ENCODE measurements around the gene ARHGEF17.

The ARHGEF17 gene

GRCh38 chr11:73334384-73335203 is 26.5 kb downstream of the ARHGEF17 start:
- no peak for DNase-seq

GRCh38 chr11:73335204-73335923 is 27.3 kb downstream of the ARHGEF17 start:
- peak; percentile 18 for DNase-seq

GRCh38 chr11:73337846-73338245 is 29.8 kb downstream of the ARHGEF17 start:
- DNase-seq, result no peak

DNA sequence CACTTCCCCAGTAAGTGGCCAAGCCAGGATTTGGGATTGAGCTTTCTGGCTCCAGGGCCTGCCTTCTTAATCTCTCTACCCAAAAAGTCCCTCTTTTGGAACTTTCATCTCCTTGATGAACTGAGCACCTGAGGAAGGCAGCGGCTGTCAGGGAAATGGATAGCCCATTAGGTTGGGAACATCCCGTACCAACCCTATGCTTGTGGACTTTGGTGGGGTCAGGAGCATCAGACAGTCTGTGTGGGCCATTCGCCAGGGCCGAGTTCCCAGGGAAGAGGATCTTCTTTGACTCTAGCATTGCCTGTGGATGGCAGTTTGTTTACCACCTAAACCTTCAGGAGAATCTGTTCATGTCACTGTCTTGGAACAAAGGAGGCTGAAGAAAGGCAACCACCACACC is 30.2 kb downstream of the ARHGEF17 start:
- no peak for DNase-seq

DNA sequence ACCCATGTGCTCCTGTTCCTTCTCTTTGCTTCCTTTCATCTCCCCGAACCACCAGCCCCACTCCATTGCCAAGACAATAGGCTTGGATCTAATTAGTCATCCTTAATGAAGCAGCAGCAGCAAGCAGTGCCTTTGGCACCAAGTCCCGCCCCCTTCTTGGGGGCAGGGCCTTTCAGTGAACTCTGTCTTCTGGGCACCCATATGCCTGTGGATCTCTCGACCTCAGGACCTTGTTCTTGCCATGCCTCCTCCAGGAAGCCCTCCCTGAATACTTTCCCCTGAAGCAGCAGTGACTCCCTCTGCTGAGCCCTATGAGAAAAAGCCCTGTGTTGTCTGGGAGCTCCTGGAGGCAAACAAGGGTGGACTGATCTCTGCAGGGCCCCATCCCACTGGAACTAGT is 32.1 kb downstream of the ARHGEF17 start:
- no peak for DNase-seq

DNA sequence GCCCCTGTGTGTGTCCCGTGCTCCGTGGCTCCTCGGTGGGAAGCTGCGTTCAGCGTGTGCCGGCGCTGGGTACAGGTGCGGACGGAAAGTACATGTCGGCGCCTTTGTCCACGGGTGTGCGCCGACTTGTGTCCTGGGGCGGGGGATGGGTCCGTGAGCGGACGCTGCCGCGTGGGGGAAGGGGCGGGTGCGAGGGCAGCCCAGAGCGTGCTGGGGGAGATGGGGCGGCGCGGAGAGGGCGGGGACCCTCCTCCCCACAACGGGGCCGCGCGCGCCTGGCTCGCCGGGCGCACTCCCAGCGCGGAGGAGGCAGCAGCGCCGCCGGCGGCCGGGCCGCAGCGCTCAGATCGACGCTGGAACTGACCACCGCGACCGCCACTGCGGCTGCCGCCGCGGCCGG is 34.6 kb downstream of the ARHGEF17 start:
- DNase-seq, result no peak

- DNase-seq, result no peak
These were observed 35.2 kb downstream of the ARHGEF17 start for GRCh38 chr11:73343076-73343873.

GRCh38 chr11:73344191-73344607 is 36.1 kb downstream of the ARHGEF17 start:
- no peak for DNase-seq

DNA sequence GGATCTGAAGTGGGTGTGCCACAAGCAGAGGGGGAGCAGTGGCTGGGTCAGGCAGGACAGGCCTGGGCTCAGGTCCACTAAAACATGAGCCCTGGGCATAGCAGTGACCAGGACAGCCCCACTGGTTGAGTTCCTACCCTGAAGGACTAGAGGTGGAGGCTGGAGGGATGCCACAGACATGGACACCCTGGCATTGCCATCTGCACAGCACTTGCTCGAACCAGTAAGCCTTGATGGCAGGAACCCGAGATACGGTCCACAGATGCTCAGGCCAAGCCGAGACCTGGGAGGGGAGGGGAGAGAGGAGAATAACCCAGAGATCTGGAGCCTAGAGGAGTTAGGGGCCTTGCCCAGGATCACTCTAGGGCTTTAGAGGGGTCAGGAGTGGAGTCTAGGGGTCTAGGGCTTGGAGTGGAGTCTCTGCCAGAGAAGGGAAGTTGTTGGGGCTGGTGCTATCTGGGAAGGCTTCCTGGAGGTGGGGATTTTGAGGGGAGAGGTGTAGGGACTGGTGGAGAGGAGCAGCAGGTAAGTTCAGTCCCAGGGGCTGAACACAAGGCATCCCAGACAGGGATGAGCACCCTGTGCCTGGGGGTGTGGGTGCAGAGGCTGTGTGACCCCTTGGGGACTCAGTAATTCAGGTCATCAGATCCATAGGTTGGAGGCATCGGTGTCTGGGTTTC is 37.5 kb downstream of the ARHGEF17 start:
- no peak for DNase-seq

- no peak for DNase-seq
These were observed 38.3 kb downstream of the ARHGEF17 start for GRCh38 chr11:73346186-73346935.

DNA sequence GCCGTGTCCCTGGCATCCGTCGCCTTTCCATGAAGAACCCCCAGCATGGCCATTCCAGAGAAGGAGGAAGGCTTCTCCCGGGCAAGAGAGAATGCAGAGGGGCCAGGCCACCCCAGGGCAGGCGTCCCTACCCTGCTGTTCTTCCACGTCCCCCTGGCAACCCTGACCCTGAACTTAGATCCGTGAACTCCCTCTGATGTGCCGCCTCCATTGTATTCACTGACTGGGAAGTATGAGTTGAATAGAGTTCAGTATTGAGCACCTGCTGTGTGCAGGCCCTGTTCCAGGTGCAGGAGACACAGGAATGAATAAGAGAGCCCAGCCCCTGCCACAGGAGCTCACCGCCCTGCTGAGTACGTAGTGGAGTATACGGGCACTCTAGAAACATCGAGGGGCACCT is 39.0 kb downstream of the ARHGEF17 start:
- DNase-seq, result no peak

DNA sequence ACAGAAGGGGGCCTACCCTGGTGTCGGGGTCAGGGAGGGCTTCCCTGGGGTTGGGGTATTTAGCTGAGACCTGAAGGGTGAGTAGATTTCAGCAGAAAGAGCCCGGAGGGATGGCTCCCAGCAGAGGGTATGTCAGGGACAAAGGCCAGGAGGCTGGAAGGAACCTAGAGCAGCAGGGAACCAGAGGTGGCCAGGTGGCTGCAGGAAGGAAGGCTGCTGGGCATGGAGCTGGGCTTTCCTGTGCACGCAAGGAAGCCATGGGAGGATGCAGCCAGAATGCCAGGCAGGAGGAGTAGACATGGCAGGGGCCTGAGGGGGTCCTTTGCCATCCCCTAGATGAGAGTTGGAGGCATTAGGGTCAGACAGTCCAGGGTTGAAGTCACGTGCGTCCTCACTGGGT is 40.8 kb downstream of the ARHGEF17 start:
- no peak for DNase-seq

- DNase-seq, result no peak
These were observed 41.6 kb downstream of the ARHGEF17 start for GRCh38 chr11:73349633-73350032.

GRCh38 chr11:73350908-73351636 is 43.0 kb downstream of the ARHGEF17 start:
- peak; percentile 68 for DNase-seq

DNA sequence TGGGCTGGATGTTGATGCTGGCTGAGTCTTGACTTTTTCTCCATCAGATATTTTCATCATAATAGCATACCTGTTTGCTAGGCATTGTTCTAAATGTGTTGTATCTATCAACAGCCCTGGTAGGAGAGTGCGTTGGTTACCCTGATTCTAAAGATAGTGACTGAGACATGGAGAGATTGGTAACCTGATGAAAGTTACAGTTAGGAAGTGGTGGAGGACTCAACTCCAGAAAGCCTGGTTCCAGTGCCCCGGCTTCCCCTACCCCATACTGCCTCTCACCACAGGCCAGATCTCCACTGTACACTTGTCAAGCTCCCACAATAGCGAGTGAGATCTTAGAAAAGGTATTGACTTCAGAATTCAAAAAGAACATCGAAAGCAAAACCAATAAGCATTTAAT is 45.3 kb downstream of the ARHGEF17 start:
- DNase-seq, result no peak

DNA sequence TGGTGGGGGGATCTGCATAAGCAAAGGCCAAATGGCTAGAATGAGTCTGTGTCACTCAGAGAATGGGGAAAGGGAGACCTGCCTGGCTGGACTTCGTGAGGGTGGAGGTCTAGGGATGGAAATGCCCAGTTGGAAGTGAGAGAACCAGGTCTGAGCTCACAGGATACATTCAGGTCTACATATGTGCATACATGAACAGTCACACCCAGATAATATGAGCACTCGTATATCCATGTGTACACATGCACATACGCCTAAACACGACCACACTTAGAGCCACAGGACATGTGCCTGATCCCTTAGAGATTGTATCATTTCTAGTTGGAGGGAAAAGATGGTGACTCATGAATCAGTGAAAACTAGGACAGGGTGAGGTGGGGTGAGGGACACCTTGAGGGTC is 47.0 kb downstream of the ARHGEF17 start:
- no peak for DNase-seq

GRCh38 chr11:73356979-73357860 is 49.1 kb downstream of the ARHGEF17 start:
- DNase-seq, result no peak

GRCh38 chr11:73358071-73358470 is 50.0 kb downstream of the ARHGEF17 start:
- no peak for DNase-seq

- no peak for DNase-seq
These were observed 51.3 kb downstream of the ARHGEF17 start for GRCh38 chr11:73359341-73359740.

Data from SHP77 treated with DMSO at 0.1 percent for 48 hours (cell line).